GM18517 (cell line): ENCODE results near the gene OR13C8.

Source experiments
- ATAC-seq: cut with Tn5 transposase; IDR thresholded peaks from one replicate; pipeline ENCODE4 v1.9.1; 2021; ENCODE audit warnings: mild to moderate bottlenecking, moderate library complexity; ENCODE audit not compliant: unreplicated experiment

Gene OR13C8

DNA sequence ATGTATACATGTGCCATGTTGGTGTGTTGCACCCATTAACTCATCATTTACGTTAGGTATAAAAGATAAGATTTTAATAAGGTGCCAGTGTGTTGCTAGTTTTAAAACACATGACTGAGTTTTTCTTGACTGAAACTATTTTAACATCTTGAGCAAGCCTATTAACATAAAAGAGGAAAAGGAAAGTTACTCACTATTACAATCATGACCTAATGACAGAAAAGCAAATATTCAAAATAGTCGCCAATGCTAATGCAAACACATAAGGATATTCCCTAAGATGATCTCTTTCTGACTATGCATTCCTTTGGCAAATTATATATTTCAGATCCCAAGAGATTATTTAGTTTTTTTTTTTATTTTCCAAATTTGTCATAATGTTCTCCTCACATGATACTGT, 42.2 kb downstream of the OR13C8 start:
- ATAC-seq: no peak

DNA sequence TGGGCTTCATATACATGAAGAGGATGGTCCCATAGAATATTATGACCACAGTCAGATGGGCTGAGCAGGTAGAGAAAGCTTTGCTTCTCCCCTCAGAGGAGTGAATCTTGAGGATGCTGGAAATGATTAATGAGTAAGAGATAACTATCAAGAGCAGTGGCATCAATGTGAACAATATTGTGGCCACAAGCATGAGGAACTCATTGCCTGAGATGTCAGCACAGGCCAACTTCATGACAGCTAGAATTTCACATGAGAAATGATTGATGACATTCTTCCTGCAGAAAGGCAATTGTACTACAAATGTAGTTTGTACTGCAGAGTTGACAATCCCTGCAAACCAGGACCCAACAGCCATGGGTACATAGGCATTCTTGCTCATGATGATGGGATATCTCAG, 48.5 kb downstream of the OR13C8 start:
- ATAC-seq: no peak

GRCh38 chr9:104618104-104618503, 49.1 kb downstream of the OR13C8 start, which contains the start of gene OR13C9:
TSS of gene OR13C9 (minus strand) at chr9:104618204. CDS start at chr9:104618204, 0 bp downstream.
- ATAC-seq: no peak
